Measurements from ENCODE around the gene NR4A1. TPM values are rescaled to one million over a fixed set of nuclear protein-coding genes. Genes with fewer than 3 reads are reported as not detected.
A peak's percentile ranks its signal among the peaks of the same experiment; 100 is the strongest.

The NR4A1 gene
- total RNA-seq, 1 experiment from 2014 or later: 37.9 TPM

- Histone ChIP-seq H3K9me3 (no peaks in the 10 kb centered on the region), H3K27me3 (replicated peaks; ENCODE audit: control insufficient read depth, insufficient read depth, low read length) (no peaks in the 10 kb centered on the region), H3K4me3 (ENCODE audit: low read depth, low read length) (no peak overlapping the region), H3K36me3 (ENCODE audit: control insufficient read depth, insufficient read depth, low read length) (no peaks in the 10 kb centered on the region; the same call in 1 of the 2 replicates), H3K4me1 (peaks cover 28% of the 10 kb centered on the region)
- Mint-ChIP-seq H3K4me1 (ENCODE audit: low read depth, unreplicated experiment) (peaks cover 16% of the 10 kb centered on the region), H3K36me3 (ENCODE audit: insufficient read depth, unreplicated experiment) (peaks cover 56% of the 10 kb centered on the region), H3K27me3 (ENCODE audit: insufficient read depth, unreplicated experiment) (no peaks in the 10 kb centered on the region), H3K9me3 (ENCODE audit: unreplicated experiment) (no peaks in the 10 kb centered on the region), H3K27ac (ENCODE audit: unreplicated experiment) (no peak overlapping the region), H3K4me3 (ENCODE audit: unreplicated experiment) (no peak overlapping the region)
- no TSS peak for BruUV-seq (replicated peaks)
- DNase-seq: no peak
- TF ChIP-seq, protein P1, sequence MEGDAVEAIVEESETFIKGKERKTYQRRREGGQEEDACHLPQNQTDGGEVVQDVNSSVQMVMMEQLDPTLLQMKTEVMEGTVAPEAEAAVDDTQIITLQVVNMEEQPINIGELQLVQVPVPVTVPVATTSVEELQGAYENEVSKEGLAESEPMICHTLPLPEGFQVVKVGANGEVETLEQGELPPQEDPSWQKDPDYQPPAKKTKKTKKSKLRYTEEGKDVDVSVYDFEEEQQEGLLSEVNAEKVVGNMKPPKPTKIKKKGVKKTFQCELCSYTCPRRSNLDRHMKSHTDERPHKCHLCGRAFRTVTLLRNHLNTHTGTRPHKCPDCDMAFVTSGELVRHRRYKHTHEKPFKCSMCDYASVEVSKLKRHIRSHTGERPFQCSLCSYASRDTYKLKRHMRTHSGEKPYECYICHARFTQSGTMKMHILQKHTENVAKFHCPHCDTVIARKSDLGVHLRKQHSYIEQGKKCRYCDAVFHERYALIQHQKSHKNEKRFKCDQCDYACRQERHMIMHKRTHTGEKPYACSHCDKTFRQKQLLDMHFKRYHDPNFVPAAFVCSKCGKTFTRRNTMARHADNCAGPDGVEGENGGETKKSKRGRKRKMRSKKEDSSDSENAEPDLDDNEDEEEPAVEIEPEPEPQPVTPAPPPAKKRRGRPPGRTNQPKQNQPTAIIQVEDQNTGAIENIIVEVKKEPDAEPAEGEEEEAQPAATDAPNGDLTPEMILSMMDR (IDR thresholded peaks at IDR 0.05; ENCODE audit: insufficient read depth in 1 of 2, low read depth in 1 of 2, low read length in 1 of 2, severe bottlenecking in 1 of 2, unreplicated experiment in 1 of 2): no peak
- POLR2A ChIA-PET: interaction anchor here (1.1 kb wide), 1 partner anchor 9 kb away, joined by 3 read pairs; no protein-coding TSS in a partner anchor
- intact Hi-C loops (cut with micrococcal nuclease; ENCODE audit: unreplicated experiment): no loop called here
- CTCF ChIA-PET: interaction anchor here (1.8 kb wide), 1 partner anchor 22 kb away, joined by 6 read pairs; no protein-coding TSS in a partner anchor
These were observed 4.4 kb upstream of the NR4A1 start for GRCh38 chr12:52046859-52047258.

DNA sequence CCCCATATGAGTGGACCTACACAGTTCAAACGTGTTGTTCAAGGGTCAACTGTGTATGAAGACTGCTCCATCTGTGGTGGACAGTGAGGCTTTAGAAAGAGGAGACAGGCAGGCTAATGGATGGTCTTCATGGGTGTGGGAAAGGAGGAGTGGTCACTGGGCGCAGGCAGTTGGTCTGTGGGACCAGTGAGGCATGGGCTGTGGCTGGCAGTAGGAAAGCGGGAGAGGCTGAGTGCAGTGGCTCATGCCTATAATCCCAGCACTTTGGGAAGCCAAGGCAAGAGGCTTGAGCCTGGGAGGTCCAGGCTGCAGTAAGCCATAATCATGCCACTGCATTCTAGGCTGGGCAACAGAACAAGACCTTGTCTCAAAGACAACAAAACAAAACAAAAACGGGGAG is 2.0 kb upstream of the NR4A1 start:
- TF ChIP-seq, protein P1 (IDR thresholded peaks at IDR 0.05; ENCODE audit: insufficient read depth in 1 of 2, low read depth in 1 of 2, low read length in 1 of 2, severe bottlenecking in 1 of 2, unreplicated experiment in 1 of 2): no peak
- no peaks in the 10 kb centered on the region for H3K36me3 ChIP-seq (ENCODE audit: control insufficient read depth, insufficient read depth, low read length)
- Mint-ChIP-seq H3K4me3 (ENCODE audit: unreplicated experiment) (peak overlapping the region; percentile 84), H3K27ac (ENCODE audit: unreplicated experiment) (peak overlapping the region; percentile 68), H3K27me3 (ENCODE audit: insufficient read depth, unreplicated experiment) (no peaks in the 10 kb centered on the region), H3K9me3 (ENCODE audit: unreplicated experiment) (no peaks in the 10 kb centered on the region), H3K4me1 (ENCODE audit: low read depth, unreplicated experiment) (peaks cover 22% of the 10 kb centered on the region), H3K36me3 (ENCODE audit: insufficient read depth, unreplicated experiment) (peaks cover 45% of the 10 kb centered on the region)
- H3K27me3 ChIP-seq (replicated peaks; ENCODE audit: control insufficient read depth, insufficient read depth, low read length): no peaks in the 10 kb centered on the region
- ChIA-PET POLR2A (interaction anchor here (0.5 to 1.0 kb wide), 2 partner anchors 12 to 16 kb away, joined by 4 to 5 read pairs; no protein-coding TSS in a partner anchor), CTCF (interaction anchor here (0.5 to 1.4 kb wide), 2 partner anchors 14 to 24 kb away, joined by 3 to 7 read pairs; no protein-coding TSS in a partner anchor)
- H3K9me3 ChIP-seq: no peaks in the 10 kb centered on the region
- peaks cover 29% of the 10 kb centered on the region for H3K4me1 ChIP-seq
- intact Hi-C loops (cut with micrococcal nuclease; ENCODE audit: unreplicated experiment): no loop called here
- H3K4me3 ChIP-seq (ENCODE audit: low read depth, low read length): no peak overlapping the region
- no peak for DNase-seq
- no TSS peak for BruUV-seq (replicated peaks)

DNA sequence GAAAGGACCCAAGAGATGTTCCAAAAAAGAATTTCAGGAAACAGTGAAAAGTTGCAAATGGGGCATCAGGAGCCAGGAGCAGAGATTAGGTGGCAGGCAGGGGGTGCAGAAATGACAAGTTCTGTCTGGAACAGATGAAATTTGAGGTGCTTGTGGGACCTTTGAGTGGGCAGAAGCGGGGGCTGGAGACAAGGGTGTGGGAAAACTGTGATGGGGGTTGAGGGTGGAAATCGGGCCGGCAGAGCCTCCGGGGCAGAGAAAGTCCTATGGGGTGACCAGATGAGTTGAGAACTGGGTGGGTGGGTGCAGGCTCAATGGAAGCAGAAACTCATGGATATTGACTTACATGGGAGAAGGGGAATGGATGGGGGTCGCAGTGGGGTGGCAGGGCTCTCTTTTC is 1.6 kb upstream of the NR4A1 start:
- Histone ChIP-seq H3K27me3 (replicated peaks; ENCODE audit: control insufficient read depth, insufficient read depth, low read length) (no peaks in the 10 kb centered on the region), H3K4me3 (ENCODE audit: low read depth, low read length) (peak overlapping the region; percentile 60; the same call in 1 of the 2 replicates), H3K4me1 (peaks cover 29% of the 10 kb centered on the region), H3K36me3 (ENCODE audit: control insufficient read depth, insufficient read depth, low read length) (no peaks in the 10 kb centered on the region), H3K9me3 (no peaks in the 10 kb centered on the region)
- no peak for DNase-seq
- peaks cover 22% of the 10 kb centered on the region for H3K4me1 Mint-ChIP-seq (ENCODE audit: low read depth, unreplicated experiment)
- peaks cover 45% of the 10 kb centered on the region for H3K36me3 Mint-ChIP-seq (ENCODE audit: insufficient read depth, unreplicated experiment)
- TF ChIP-seq, protein P1 (IDR thresholded peaks at IDR 0.05; ENCODE audit: insufficient read depth in 1 of 2, low read depth in 1 of 2, low read length in 1 of 2, severe bottlenecking in 1 of 2, unreplicated experiment in 1 of 2): no peak
- no peaks in the 10 kb centered on the region for H3K27me3 Mint-ChIP-seq (ENCODE audit: insufficient read depth, unreplicated experiment)
- BruUV-seq (replicated peaks): no TSS peak
- H3K9me3 Mint-ChIP-seq (ENCODE audit: unreplicated experiment): no peaks in the 10 kb centered on the region
- ChIA-PET CTCF (interaction anchor here (1.6 to 3.9 kb wide), 2 partner anchors 22 to 24 kb away, joined by 4 to 56 read pairs; no protein-coding TSS in a partner anchor), POLR2A (interaction anchor here (1.9 to 2.5 kb wide), 2 partner anchors 10 to 17 kb away, joined by 14 to 88 read pairs; no protein-coding TSS in a partner anchor)
- H3K4me3 Mint-ChIP-seq (ENCODE audit: unreplicated experiment): peak overlapping the region; percentile 84
- peak overlapping the region; percentile 68 for H3K27ac Mint-ChIP-seq (ENCODE audit: unreplicated experiment)
- intact Hi-C loops (cut with micrococcal nuclease; ENCODE audit: unreplicated experiment): loop anchor here (1.0 to 5.0 kb wide), 2 partner anchors 12 to 878 kb away; no protein-coding TSS in a partner anchor
